IMR-90 (cell line): Measurements from ENCODE around the gene ATXN1. TPM values are rescaled to one million over a fixed set of nuclear protein-coding genes. Genes with fewer than 3 reads are reported as not detected.
A peak's percentile ranks its signal among the peaks of the same experiment; 100 is the strongest.

Experiments
- ATAC-seq: fragments of 200-7000 bp; cut with Tn5 transposase; 2 replicates; pipeline ENCODE4 v1.9.1; 2020; ENCODE audit warnings: low read depth, mild to moderate bottlenecking, moderate library complexity
- BruUV-seq: library from RNA; stranded (reverse); fragments of 400-500 nt; replicated peaks from 2 replicates; lab custom pipeline; 2021; lab: Mats Ljungman, UMichigan
- CTCF ChIA-PET: fragments of 300-600 bp; formaldehyde crosslinking; extraction: SDS; loops from one replicate; lab custom pipeline; 2021; ENCODE audit warnings: antibody characterized with exemption; lab: Yijun Ruan, JAX
- POLR2A ChIA-PET: fragments of 300-600 bp; sonication (Branson Sonifier 250); formaldehyde crosslinking; loops from one replicate; lab custom pipeline; 2022; ENCODE audit warnings: antibody characterized with exemption; ENCODE audit not compliant: unreplicated experiment; lab: Charles Lee
- DNase-seq: peaks from one replicate; pipeline ENCODE4 v3.0.0; 2013
- H2AFZ ChIP-seq: replicated peaks from 2 replicates; pipeline ENCODE3; 2013; ENCODE audit warnings: low read length, mild to moderate bottlenecking; ENCODE audit not compliant: poor library complexity
- H2AK5ac ChIP-seq: 2 replicates; pipeline ENCODE4 v1.6.1; 2013; ENCODE audit warnings: low read depth, low read length, inconsistent platforms
- H2AK9ac ChIP-seq: replicated peaks from 2 replicates; pipeline ENCODE3; 2013; ENCODE audit warnings: mild to moderate bottlenecking, low read depth, low read length, moderate library complexity; ENCODE audit not compliant: poor library complexity
- H2BK120ac ChIP-seq: 2 replicates; pipeline ENCODE4 v1.6.1; 2013; ENCODE audit warnings: low read depth, low read length, inconsistent platforms
- H2BK15ac ChIP-seq: 3 replicates; pipeline ENCODE4 v1.6.1; 2013; ENCODE audit warnings: low read depth, low read length, inconsistent platforms
- H2BK20ac ChIP-seq: 2 replicates; pipeline ENCODE4 v1.6.1; 2013; ENCODE audit warnings: low read depth, mild to moderate bottlenecking, inconsistent platforms, low read length, moderate library complexity
- H2BK5ac ChIP-seq: 2 replicates; pipeline ENCODE4 v1.6.1; 2013; ENCODE audit warnings: mild to moderate bottlenecking, low read depth, low read length, inconsistent platforms; ENCODE audit not compliant: poor library complexity, severe bottlenecking
- H3K14ac ChIP-seq: replicated peaks from 2 replicates; pipeline ENCODE4 v1.6.1; 2013; ENCODE audit warnings: low read depth, low read length, inconsistent platforms
- H3K18ac ChIP-seq: 2 replicates; pipeline ENCODE4 v1.6.1; 2013; ENCODE audit warnings: low read depth, low read length, control low read depth
- H3K23ac ChIP-seq: 2 replicates; pipeline ENCODE4 v1.6.1; 2013; ENCODE audit warnings: low read depth, low read length, inconsistent platforms
- H3K27ac ChIP-seq: 2 replicates; pipeline ENCODE4 v1.5.1; 2013; ENCODE audit warnings: mild to moderate bottlenecking, control low read depth, low read length; ENCODE audit not compliant: insufficient read depth
- H3K27me3 ChIP-seq: 2 replicates; pipeline ENCODE4 v1.6.1; 2013; ENCODE audit warnings: low read length; ENCODE audit not compliant: control insufficient read depth, insufficient read depth
- H3K36me3 ChIP-seq: 2 replicates; pipeline ENCODE4 v1.6.1; 2013; ENCODE audit warnings: low read length, mixed read lengths; ENCODE audit not compliant: control insufficient read depth, insufficient read depth
- H3K4ac ChIP-seq: 2 replicates; pipeline ENCODE4 v1.6.1; 2013; ENCODE audit warnings: low read depth, low read length, inconsistent platforms
- H3K4me1 ChIP-seq: 2 replicates; pipeline ENCODE4 v1.6.1; 2013; ENCODE audit warnings: low read length, mixed read lengths; ENCODE audit not compliant: control insufficient read depth, insufficient read depth
- H3K4me2 ChIP-seq: 2 replicates; pipeline ENCODE4 v1.6.1; 2013; ENCODE audit warnings: low read depth, mild to moderate bottlenecking, control low read depth, low read length, moderate library complexity
- H3K4me3 ChIP-seq: 2 replicates; pipeline ENCODE4 v1.5.1; 2013; ENCODE audit warnings: low read depth, mild to moderate bottlenecking, control low read depth, low read length, moderate library complexity; ENCODE audit not compliant: insufficient read depth
- H3K56ac ChIP-seq: 2 replicates; pipeline ENCODE4 v1.6.1; 2013; ENCODE audit warnings: low read length, inconsistent platforms; ENCODE audit not compliant: insufficient read depth; ENCODE audit errors: extremely low read depth
- H3K79me1 ChIP-seq, 2 experiments: 2 replicates each; pipeline ENCODE4 v1.6.1; 2013; ENCODE audit warnings: low read length in 2 of 2, inconsistent platforms in 1 of 2, low read depth in 1 of 2
- H3K9ac ChIP-seq: 2 replicates; pipeline ENCODE4 v1.6.1; 2013; ENCODE audit warnings: low read depth, low read length, control low read depth
- H3K9me1 ChIP-seq: 2 replicates; pipeline ENCODE4 v1.6.1; 2013; ENCODE audit warnings: low read length, inconsistent platforms; ENCODE audit not compliant: insufficient read depth
- H3K9me3 ChIP-seq: 2 replicates; pipeline ENCODE4 v1.6.1; 2013; ENCODE audit warnings: low read length; ENCODE audit not compliant: control insufficient read depth, insufficient read depth
- H4K20me1 ChIP-seq: 2 replicates; pipeline ENCODE4 v1.6.1; 2013; ENCODE audit warnings: low read length, inconsistent platforms; ENCODE audit not compliant: insufficient read depth
- H4K5ac ChIP-seq: 2 replicates; pipeline ENCODE4 v1.6.1; 2013; ENCODE audit warnings: mild to moderate bottlenecking, low read depth, low read length, control low read depth
- H4K8ac ChIP-seq, 2 experiments: 2 replicates each; pipeline ENCODE4 v1.6.1; 2013; ENCODE audit warnings: low read depth in 2 of 2, low read length in 2 of 2, control low read depth in 1 of 2, inconsistent platforms in 1 of 2
- H4K91ac ChIP-seq: 2 replicates; pipeline ENCODE4 v1.6.1; 2013; ENCODE audit warnings: low read depth, low read length, inconsistent platforms; ENCODE audit not compliant: insufficient read depth
- BHLHE40 ChIP-seq: fragments of 150-350 bp; IDR thresholded peaks from 2 replicates; pipeline ENCODE4 v1.6.1; 2016; ENCODE audit warnings: mild to moderate bottlenecking, low read depth, low read length
- CEBPB ChIP-seq: IDR thresholded peaks from 2 replicates; pipeline ENCODE4 v1.6.1; 2012; ENCODE audit warnings: low read depth, low read length, improper control_type of control experiment
- CHD1 ChIP-seq: IDR thresholded peaks from 2 replicates; pipeline ENCODE4 v1.6.1; 2012; ENCODE audit warnings: low read depth, low read length, improper control_type of control experiment
- CTCF ChIP-seq: conservative IDR thresholded peaks from 2 replicates; pipeline ENCODE4 v1.5.1; 2012; ENCODE audit warnings: mild to moderate bottlenecking, low read depth, low read length, improper control_type of control experiment
- ELK1 ChIP-seq: fragments of 150-350 bp; IDR thresholded peaks from 2 replicates; pipeline ENCODE4 v1.6.1; 2016; ENCODE audit warnings: low read depth, mild to moderate bottlenecking, low read length, moderate library complexity, borderline replicate concordance
- FOS ChIP-seq: fragments of 150-350 bp; IDR thresholded peaks from 2 replicates; pipeline ENCODE4 v1.6.1; 2016; ENCODE audit warnings: low read depth, low read length
- MAFK ChIP-seq: IDR thresholded peaks from 2 replicates; pipeline ENCODE4 v1.6.1; 2012; ENCODE audit warnings: low read depth, low read length, improper control_type of control experiment
- MAZ ChIP-seq: IDR thresholded peaks from 2 replicates; pipeline ENCODE4 v1.6.1; 2012; ENCODE audit warnings: low read depth, mild to moderate bottlenecking, low read length, improper control_type of control experiment, moderate library complexity, borderline replicate concordance
- MXI1 ChIP-seq: IDR thresholded peaks from 2 replicates; pipeline ENCODE4 v1.6.1; 2012; ENCODE audit warnings: low read depth, mild to moderate bottlenecking, low read length, moderate library complexity, borderline replicate concordance
- NFE2L2 ChIP-seq: fragments of 150-350 bp; IDR thresholded peaks from 2 replicates; pipeline ENCODE4 v1.6.1; 2016; ENCODE audit warnings: low read depth, mild to moderate bottlenecking, low read length
- POLR2A ChIP-seq: IDR thresholded peaks from 2 replicates; pipeline ENCODE4 v1.6.1; 2012; ENCODE audit warnings: mild to moderate bottlenecking, low read depth, low read length
- RAD21 ChIP-seq: IDR thresholded peaks from 2 replicates; pipeline ENCODE4 v1.6.1; 2012; ENCODE audit warnings: low read length, improper control_type of control experiment
- RCOR1 ChIP-seq: IDR thresholded peaks from 2 replicates; pipeline ENCODE4 v1.6.1; 2012; ENCODE audit warnings: mild to moderate bottlenecking, low read length, improper control_type of control experiment; ENCODE audit not compliant: insufficient replicate concordance
- RFX5 ChIP-seq: IDR thresholded peaks from 2 replicates; pipeline ENCODE4 v1.8.0; 2012; ENCODE audit warnings: low read depth, mild to moderate bottlenecking, low read length, moderate library complexity
- SMC3 ChIP-seq: fragments of 150-350 bp; IDR thresholded peaks from 2 replicates; pipeline ENCODE4 v1.6.1; 2016; ENCODE audit warnings: low read depth, mild to moderate bottlenecking, antibody characterized with exemption, low read length, moderate library complexity
- USF2 ChIP-seq: fragments of 150-350 bp; IDR thresholded peaks from 2 replicates; pipeline ENCODE4 v1.6.1; 2017; ENCODE audit warnings: mild to moderate bottlenecking, antibody characterized with exemption, low read length, low read depth
- WGBS, 2 experiments: methylation state at CpG; one replicate each; pipeline versions ENCODE4 v1.1.5 to v1.1.7; 2013; ENCODE audit warnings: missing lambda C conversion rate in 2 of 2; ENCODE audit not compliant: insufficient read length in 1 of 2; ENCODE audit errors: extremely low coverage in 2 of 2; 5-methylcytosine and 5-hydroxymethylcytosine counted together
- dilution Hi-C: fragments of 300-500 bp; cut with HindIII; formaldehyde crosslinking; loops from one replicate; pipeline ENCODE4 v1.14.3; 2018; ENCODE audit warnings: low sequenced_read_pairs; ENCODE audit not compliant: unreplicated experiment
- in situ Hi-C: fragments of 300-500 bp; cut with MboI; formaldehyde crosslinking; loops from 3 replicates; pipeline ENCODE4 v1.14.3; 2019; ENCODE audit warnings: low sequenced_read_pairs, inconsistent platforms, mixed read lengths
- intact Hi-C: fragments of 100-400 bp; cut with micrococcal nuclease; formaldehyde crosslinking; loops from 2 replicates; pipeline ENCODE4 v1.10.0; 2022
- polyA plus RNA-seq, 3 experiments: library from polyadenylated mRNA; depleted of rRNA; stranded (reverse); fragments of >200 nt; gene quantifications; 2 replicates each; pipeline ENCODE4 v1.2.3, GENCODE V29; 2012; ENCODE audit warnings: low replicate concordance in 1 of 3
- total RNA-seq: library from RNA; depleted of rRNA; stranded (reverse); fragments of >200 nt; gene quantifications from 2 replicates; pipeline ENCODE4 v1.2.3, GENCODE V29; 2012

ATXN1 gene
- total and polyA plus RNA-seq, 2 of the 4 experiments (the other 2 are of a cell fraction), result 7.3 to 11.1 TPM

- Histone ChIP-seq H4K91ac (no peak overlapping the region), H4K5ac (no peak overlapping the region), H3K4me3 (no peak overlapping the region), H3K27ac (no peak overlapping the region), H3K14ac (no peak overlapping the region), H4K20me1 (peaks cover 40% of the 10 kb centered on the region; the same call in 1 of the 2 replicates), H3K9me1 (peaks cover 17% of the 10 kb centered on the region), H3K9me3 (no peaks in the 10 kb centered on the region), H3K4me2 (no peak overlapping the region), H3K18ac (no peak overlapping the region), H3K56ac (no peak overlapping the region), H3K23ac (no peak overlapping the region), H2BK5ac (no peak overlapping the region), H4K8ac (no peak overlapping the region), H3K27me3 (no peaks in the 10 kb centered on the region), H3K9ac (no peak overlapping the region), H3K4me1 (peaks cover 11% of the 10 kb centered on the region), H2BK20ac (no peak overlapping the region), H2AFZ (no peak overlapping the region), H2BK15ac (no peak overlapping the region), H2BK120ac (no peak overlapping the region), H3K79me1 (peaks cover 26 to 54% of the 10 kb centered on the region in 2 experiments), H2AK5ac (peak overlapping the region; percentile 65; the same call in 1 of the 2 replicates), H3K4ac (no peak overlapping the region), H3K36me3 (peaks cover 7% of the 10 kb centered on the region), H2AK9ac (no peak overlapping the region)
- ChIA-PET POLR2A (interaction anchor here (0.6 kb wide), 1 partner anchor 494 kb away, joined by 3 read pairs; no protein-coding TSS in a partner anchor), CTCF (no interaction called here)
- no TSS peak for BruUV-seq
- 100% methylated on average over 1 of the region's 4 CpGs; no CpG with 5 or more reads in 1 of the 2 experiments for WGBS, 2 experiments
- no peak for DNase-seq
- in situ Hi-C loops, result no loop called here
- ATAC-seq, result no peak
- intact Hi-C loops, result no loop called here
- dilution Hi-C loops, result no loop called here
- TF ChIP-seq MXI1 (no peak), RAD21 (no peak), MAFK (no peak), CTCF (no peak), CEBPB (no peak), USF2 (no peak), SMC3 (no peak), ELK1 (no peak), CHD1 (no peak), NFE2L2 (no peak), BHLHE40 (no peak), MAZ (no peak), RCOR1 (no peak), POLR2A (no peak), RFX5 (no peak), FOS (no peak)
These were observed 7.9 kb downstream of the ATXN1 start for GRCh38 chr6:16753341-16753740.
